Vagina (tissue), 2 donors: ENCODE measurements around the gene KLHDC7B. TPM values are rescaled to one million over a fixed set of nuclear protein-coding genes. Genes with fewer than 3 reads are reported as not detected.
A peak's percentile ranks its signal among the peaks of the same experiment; 100 is the strongest.

ENCODE experiments used
- DNase-seq, 2 donors: peaks; one replicate each; pipeline ENCODE4 v3.0.0-alpha.2; 2017; ENCODE audit errors: extremely low spot score in 2 of 2
- H3K27ac ChIP-seq: fragments of 200-600 bp; sonication (generic); one replicate; pipeline ENCODE4 v1.5.1; 2019
- H3K27me3 ChIP-seq: fragments of 200-600 bp; sonication (generic); one replicate; pipeline ENCODE4 v1.5.1; 2019
- H3K36me3 ChIP-seq, 2 donors: fragments of 200-600 bp; sonication (generic); one replicate each; pipeline ENCODE4 v1.5.1; 2017 to 2019
- H3K4me1 ChIP-seq: fragments of 200-600 bp; sonication (generic); one replicate; pipeline ENCODE4 v1.5.1; 2019
- H3K4me3 ChIP-seq, 2 donors: fragments of 200-600 bp; sonication (generic); 1 replicate in 1 of 2; 2 replicates in 1 of 2; pipeline ENCODE4 v1.5.1; 2016 to 2019
- H3K9me3 ChIP-seq: fragments of 200-600 bp; sonication (generic); one replicate; pipeline ENCODE4 v1.5.1; 2019
- CTCF ChIP-seq, 3 experiments: fragments of 450-650 bp in 2 of 3; fragments of 200-600 bp in 1 of 3; sonication (generic) in 1 of 3; IDR thresholded peaks; one replicate each; pipeline ENCODE4 v1.5.1; 2017 to 2019; ENCODE audit warnings: antibody characterized with exemption in 3 of 3, mild to moderate bottlenecking in 2 of 3, moderate library complexity in 2 of 3
- POLR2A ChIP-seq, 2 donors: fragments of 450-650 bp; IDR thresholded peaks; one replicate each; pipeline ENCODE4 v1.6.1; 2017; ENCODE audit warnings: antibody characterized with exemption in 2 of 2, mild to moderate bottlenecking in 2 of 2, moderate library complexity in 2 of 2
- POLR2AphosphoS5 ChIP-seq, 2 donors: sonication (generic); formaldehyde crosslinking; IDR thresholded peaks; one replicate each; pipeline ENCODE4 v1.9.0; 2017; ENCODE audit warnings: antibody characterized with exemption in 2 of 2, mild to moderate bottlenecking in 2 of 2, low read depth in 1 of 2; ENCODE audit not compliant: insufficient read depth in 1 of 2
- intact Hi-C: fragments of 100-400 bp; cut with DNase I; formaldehyde crosslinking; loops from one replicate; pipeline ENCODE4 v1.15.1; 2023
- total RNA-seq: library from RNA; depleted of rRNA; stranded (reverse); fragments of >200 nt; gene quantifications from one replicate; pipeline ENCODE4 v1.2.3, GENCODE V29; 2016

Gene KLHDC7B
- total RNA-seq, 1 donor from 2014 or later = 0.49 TPM

- intact Hi-C loops = loop anchor here (5.0 to 10.0 kb wide), 2 partner anchors 58 to 260 kb away; partner anchors contain the start of genes CHKB and MAPK12
- peaks cover 43% of the 10 kb centered on the region for H3K4me1 ChIP-seq
- H3K9me3 ChIP-seq = no peaks in the 10 kb centered on the region
- peaks cover 0 to 41% of the 10 kb centered on the region in 2 donors for H3K36me3 ChIP-seq
- no peak for DNase-seq
- TF ChIP-seq POLR2AphosphoS5 (IDR thresholded peaks at IDR 0.05; ENCODE audit: insufficient read depth in 1 of 2, low read depth in 1 of 2) = no peak
- no peak for TF ChIP-seq CTCF (IDR thresholded peaks at IDR 0.05)
- TF ChIP-seq POLR2A (IDR thresholded peaks at IDR 0.05) = no peak
- peak overlapping the region; percentile 61 to 84 for H3K4me3 ChIP-seq
- peak overlapping the region; percentile 92 for H3K27ac ChIP-seq
- no peaks in the 10 kb centered on the region for H3K27me3 ChIP-seq
These were observed 21.0 kb upstream of the KLHDC7B start for GRCh38 chr22:50524676-50525103.

- peaks cover 45% of the 10 kb centered on the region for H3K4me1 ChIP-seq
- peak within 1 kb of the TSS; percentile 92 for H3K27ac ChIP-seq
- H3K9me3 ChIP-seq = no peaks in the 10 kb centered on the region
- TF ChIP-seq CTCF (IDR thresholded peaks at IDR 0.05) (peak in 1 of 3 experiments; percentile 45), POLR2A (IDR thresholded peaks at IDR 0.05) (peak; percentile 45 to 52), POLR2AphosphoS5 (IDR thresholded peaks at IDR 0.05; ENCODE audit: insufficient read depth in 1 of 2, low read depth in 1 of 2) (peak; percentile 79 to 90)
- no peaks in the 10 kb centered on the region for H3K27me3 ChIP-seq
- DNase-seq = no peak
- peak within 1 kb of the TSS; percentile 61 to 84 for H3K4me3 ChIP-seq
- intact Hi-C loops = loop anchor here (5.0 to 10.0 kb wide), 2 partner anchors 57 to 260 kb away; partner anchors contain the start of genes CHKB and MAPK12
- peaks cover 0 to 37% of the 10 kb centered on the region in 2 donors for H3K36me3 ChIP-seq
These were observed 20.4 kb upstream of the KLHDC7B start, which contains the start of gene SCO2 for GRCh38 chr22:50525104-50525857. Gene SCO2, minus strand, starts transcription at chr22:50525598. Its CDS starts 1,187 bp downstream, at chr22:50524411.

- H3K9me3 ChIP-seq = no peaks in the 10 kb centered on the region
- H3K36me3 ChIP-seq = peaks cover 0 to 32% of the 10 kb centered on the region in 2 donors
- DNase-seq = no peak
- peak overlapping the region; percentile 92 for H3K27ac ChIP-seq
- intact Hi-C loops = loop anchor here (5.0 to 10.0 kb wide), 2 partner anchors 57 to 261 kb away; partner anchors contain the start of genes CHKB and MAPK12
- H3K27me3 ChIP-seq = no peaks in the 10 kb centered on the region
- H3K4me1 ChIP-seq = peaks cover 50% of the 10 kb centered on the region
- TF ChIP-seq POLR2A (IDR thresholded peaks at IDR 0.05) (no peak), CTCF (IDR thresholded peaks at IDR 0.05) (no peak), POLR2AphosphoS5 (IDR thresholded peaks at IDR 0.05; ENCODE audit: insufficient read depth in 1 of 2, low read depth in 1 of 2) (no peak)
- peak overlapping the region; percentile 61 to 84 for H3K4me3 ChIP-seq
These were observed 19.9 kb upstream of the KLHDC7B start for GRCh38 chr22:50525858-50526107.

GRCh38 chr22:50526108-50526833, 19.4 kb upstream of the KLHDC7B start:
- TF ChIP-seq POLR2A (IDR thresholded peaks at IDR 0.05) (peak in 1 of 2 donors; percentile 28), POLR2AphosphoS5 (IDR thresholded peaks at IDR 0.05; ENCODE audit: insufficient read depth in 1 of 2, low read depth in 1 of 2) (no peak), CTCF (IDR thresholded peaks at IDR 0.05) (peak in 2 of 3 experiments; percentile 40 to 74)
- Histone ChIP-seq H3K4me3 (peak overlapping the region; percentile 61 to 84), H3K9me3 (no peaks in the 10 kb centered on the region), H3K36me3 (peaks cover 0 to 27% of the 10 kb centered on the region in 2 donors), H3K4me1 (peaks cover 55% of the 10 kb centered on the region), H3K27ac (peak overlapping the region; percentile 92), H3K27me3 (no peaks in the 10 kb centered on the region)
- intact Hi-C loops = loop anchor here (5.0 to 10.0 kb wide), 2 partner anchors 56 to 261 kb away; partner anchors contain the start of genes CHKB and MAPK12
- no peak for DNase-seq
